HG03520 (cell line): Measurements from ENCODE around the gene NEO1.

ENCODE experiments used
- ATAC-seq: cut with Tn5 transposase; IDR thresholded peaks from one replicate; pipeline ENCODE4 v1.9.1; 2021; ENCODE audit warnings: mild to moderate bottlenecking, moderate library complexity; ENCODE audit not compliant: unreplicated experiment

The NEO1 gene

GRCh38 chr15:73072894-73073293 lies 20.6 kb downstream of the NEO1 start:
- no peak for ATAC-seq

DNA sequence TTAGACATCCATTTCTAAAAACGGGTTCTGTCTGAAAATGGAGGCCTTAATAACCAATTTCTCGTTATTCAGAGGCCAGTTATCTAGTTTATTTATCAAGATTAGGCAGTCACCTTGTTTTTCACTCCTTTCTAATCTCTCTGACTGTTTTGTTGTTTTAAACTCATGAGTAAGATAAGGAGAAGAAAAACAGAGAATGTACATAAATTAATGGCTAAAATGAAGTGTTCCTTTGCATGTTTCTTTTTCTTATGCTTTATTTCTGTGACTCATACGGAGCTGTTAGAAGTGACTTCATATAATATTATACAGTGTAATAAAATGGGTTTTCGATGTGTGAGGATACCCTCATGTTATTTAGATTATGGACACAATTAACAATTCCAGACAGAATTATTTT lies 22.0 kb downstream of the NEO1 start:
- ATAC-seq, result no peak

- no peak for ATAC-seq
Measured at GRCh38 chr15:73075160-73075859, 23.0 kb downstream of the NEO1 start.

DNA sequence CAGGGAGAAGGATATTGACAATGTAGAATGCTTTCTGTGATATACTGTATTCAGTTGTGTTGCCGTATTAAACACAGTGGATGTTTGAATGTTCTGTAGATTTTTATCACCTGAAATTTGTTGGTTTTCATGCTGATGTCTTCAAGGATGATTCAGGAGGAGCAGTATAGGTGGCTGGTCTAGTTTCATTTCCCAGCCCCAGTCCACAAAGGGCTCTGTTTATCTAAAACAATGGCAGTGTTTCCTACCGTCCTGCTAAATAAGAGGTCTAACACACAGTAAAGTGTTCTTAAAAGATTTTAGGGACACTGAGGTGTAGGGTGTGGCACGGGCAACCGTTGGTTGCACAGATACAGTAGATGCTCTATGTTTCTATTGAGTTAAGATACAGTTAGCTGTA lies 26.0 kb downstream of the NEO1 start:
- no peak for ATAC-seq

- no peak for ATAC-seq
Measured at GRCh38 chr15:73078722-73079121, 26.5 kb downstream of the NEO1 start.

GRCh38 chr15:73079565-73079964 lies 27.3 kb downstream of the NEO1 start:
- no peak for ATAC-seq

DNA sequence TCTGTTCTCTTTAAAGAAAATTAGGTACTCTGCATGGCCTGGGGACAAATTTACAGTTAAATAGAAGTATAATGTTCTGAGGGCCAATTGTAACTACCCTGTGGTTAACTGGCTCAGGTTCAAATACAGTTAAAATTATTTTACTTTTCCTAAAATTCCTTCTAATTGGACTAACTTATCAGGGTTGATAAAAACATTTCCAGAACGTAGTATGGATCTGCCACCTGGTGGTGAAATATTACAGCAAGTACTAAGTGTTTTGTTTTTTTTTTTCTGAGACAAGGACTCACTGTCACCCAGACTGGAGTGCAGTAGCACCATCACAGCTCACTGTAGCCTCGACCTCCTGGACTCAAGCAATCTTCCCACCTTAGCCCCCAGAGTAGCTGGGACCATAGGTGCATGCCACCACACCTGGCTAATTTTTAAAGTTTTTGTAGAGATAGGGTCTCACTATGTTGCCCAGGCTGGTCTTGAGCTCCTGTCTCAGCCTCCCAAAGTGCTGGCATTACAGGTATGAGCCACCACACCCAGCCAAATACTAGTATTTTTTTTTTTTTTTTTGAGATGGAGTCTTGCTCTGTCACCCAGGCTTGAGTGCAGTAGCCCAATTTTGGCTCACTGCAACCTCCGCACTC lies 29.2 kb downstream of the NEO1 start:
- no peak for ATAC-seq

DNA sequence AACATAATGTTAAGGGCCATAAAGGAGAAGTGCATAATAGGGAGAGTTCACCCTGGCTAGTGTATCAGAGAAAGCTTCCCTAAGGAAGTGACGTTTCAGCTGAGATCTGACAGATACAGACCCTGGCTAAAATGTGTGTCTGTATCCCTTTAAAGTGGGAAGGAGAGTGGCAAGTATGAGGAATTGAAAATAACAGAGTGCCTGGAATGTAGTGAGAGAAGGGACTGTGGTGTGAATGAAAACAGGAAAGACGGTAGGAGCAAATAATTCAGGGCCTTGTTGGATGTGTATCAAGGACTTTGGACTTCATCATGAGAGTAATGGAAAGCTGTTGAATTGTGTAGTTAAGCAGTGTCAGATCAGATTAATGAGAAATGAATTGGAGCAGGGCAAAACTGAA lies 30.5 kb downstream of the NEO1 start:
- no peak for ATAC-seq

DNA sequence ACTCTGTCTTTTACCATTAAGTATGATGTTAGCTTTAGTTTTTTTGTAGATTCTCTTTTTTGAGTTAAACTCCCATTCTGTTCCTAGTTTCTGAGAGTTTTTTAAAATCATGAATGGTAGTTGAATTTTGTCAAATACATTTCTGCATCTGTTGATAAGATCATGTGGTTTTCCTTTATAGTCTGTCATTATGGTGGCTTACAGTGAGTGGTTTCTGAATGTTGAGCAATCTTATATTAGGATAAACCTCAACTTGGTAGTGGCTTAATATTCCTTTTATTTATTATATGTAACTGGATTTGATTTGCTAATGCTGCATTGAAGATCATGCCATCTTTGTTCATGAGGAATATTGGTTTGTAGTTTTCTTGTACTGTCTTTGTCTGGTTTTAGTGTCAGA lies 34.8 kb downstream of the NEO1 start:
- ATAC-seq, result no peak

GRCh38 chr15:73105064-73105463 lies 52.8 kb downstream of the NEO1 start:
- no peak for ATAC-seq

DNA sequence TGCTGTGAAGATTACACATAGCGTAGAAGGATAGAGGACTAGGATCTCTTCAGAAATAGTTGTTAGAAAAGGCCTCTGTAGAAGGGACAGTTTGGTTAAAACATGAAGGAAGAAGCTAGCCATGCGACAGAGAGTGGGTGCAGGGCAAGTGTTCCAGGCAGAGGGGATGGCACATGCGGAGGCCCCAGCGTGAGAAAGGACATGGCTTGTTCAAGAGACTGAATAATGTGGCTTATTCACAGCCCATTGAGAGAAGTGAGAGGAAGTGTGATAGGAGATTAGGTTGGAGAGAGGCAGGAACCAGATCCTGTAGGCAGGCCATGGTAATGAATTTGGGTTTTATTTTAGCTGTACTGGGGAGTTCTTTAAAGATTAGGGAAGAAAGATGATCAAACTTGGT lies 56.4 kb downstream of the NEO1 start:
- no peak for ATAC-seq

DNA sequence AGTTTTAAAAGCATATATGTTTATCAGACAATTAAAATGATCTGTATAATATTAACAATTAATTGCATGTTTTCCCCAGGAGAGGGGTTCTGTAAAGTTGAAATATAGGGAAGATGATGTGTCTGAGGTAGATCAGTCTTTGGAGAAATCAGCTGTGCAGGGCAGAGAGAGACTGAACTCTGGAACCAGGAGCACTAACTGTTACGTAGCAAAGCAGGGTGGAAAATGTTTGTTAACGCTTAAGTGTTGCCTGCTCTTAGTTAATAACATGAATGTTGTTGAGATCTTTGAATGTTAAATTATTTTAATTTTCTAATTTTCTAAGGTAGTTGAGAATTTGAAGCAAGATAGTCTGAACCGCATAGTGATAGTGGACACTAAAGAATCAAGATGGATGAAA lies 57.5 kb downstream of the NEO1 start:
- no peak for ATAC-seq

GRCh38 chr15:73110201-73110600 lies 57.9 kb downstream of the NEO1 start:
- ATAC-seq, result no peak

- no peak for ATAC-seq
Measured at GRCh38 chr15:73114064-73114463, 61.8 kb downstream of the NEO1 start.

DNA sequence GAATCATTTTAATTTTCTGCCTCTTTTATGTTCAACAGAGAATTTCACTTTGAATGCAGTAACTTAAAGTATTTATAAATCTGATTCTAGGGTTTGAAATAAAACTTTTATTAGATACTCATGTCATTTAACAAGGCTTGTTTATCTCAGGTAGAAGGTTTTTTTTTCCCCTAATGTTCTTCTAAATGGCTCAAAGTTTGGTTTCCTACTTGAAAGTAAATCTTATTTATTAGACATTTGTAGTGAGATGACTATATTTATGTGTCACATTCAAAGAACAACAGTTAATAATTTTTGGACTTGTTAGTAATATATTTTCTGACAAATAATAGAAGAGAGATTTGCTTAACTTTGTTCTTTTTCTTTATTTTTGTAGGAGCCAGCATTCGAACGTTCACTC lies 63.9 kb downstream of the NEO1 start:
- no peak for ATAC-seq

- no peak for ATAC-seq
Measured at GRCh38 chr15:73118055-73118454, 65.8 kb downstream of the NEO1 start.

- ATAC-seq, result no peak
Measured at GRCh38 chr15:73119478-73119877, 67.2 kb downstream of the NEO1 start.

GRCh38 chr15:73120269-73120668 lies 68.0 kb downstream of the NEO1 start:
- ATAC-seq, result no peak

DNA sequence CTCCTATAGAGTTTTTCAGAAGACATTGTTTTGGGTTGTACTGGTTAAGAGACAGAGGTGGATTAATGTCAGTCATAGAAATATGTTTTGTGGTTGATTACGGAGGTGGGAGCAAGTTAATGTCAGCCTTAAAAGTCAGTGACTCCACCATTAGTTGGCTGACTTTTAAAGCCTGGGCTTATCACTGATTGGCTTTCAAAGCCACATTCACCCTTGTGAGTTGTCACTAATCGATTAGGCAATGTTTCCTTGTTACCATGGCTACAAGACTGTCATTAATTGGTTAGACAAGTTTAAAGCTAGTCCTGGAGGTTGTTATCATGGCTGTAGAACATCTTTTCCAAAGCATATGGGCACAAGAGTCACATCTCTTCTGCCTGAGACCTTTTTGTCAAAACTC lies 73.0 kb downstream of the NEO1 start:
- ATAC-seq, result no peak

DNA sequence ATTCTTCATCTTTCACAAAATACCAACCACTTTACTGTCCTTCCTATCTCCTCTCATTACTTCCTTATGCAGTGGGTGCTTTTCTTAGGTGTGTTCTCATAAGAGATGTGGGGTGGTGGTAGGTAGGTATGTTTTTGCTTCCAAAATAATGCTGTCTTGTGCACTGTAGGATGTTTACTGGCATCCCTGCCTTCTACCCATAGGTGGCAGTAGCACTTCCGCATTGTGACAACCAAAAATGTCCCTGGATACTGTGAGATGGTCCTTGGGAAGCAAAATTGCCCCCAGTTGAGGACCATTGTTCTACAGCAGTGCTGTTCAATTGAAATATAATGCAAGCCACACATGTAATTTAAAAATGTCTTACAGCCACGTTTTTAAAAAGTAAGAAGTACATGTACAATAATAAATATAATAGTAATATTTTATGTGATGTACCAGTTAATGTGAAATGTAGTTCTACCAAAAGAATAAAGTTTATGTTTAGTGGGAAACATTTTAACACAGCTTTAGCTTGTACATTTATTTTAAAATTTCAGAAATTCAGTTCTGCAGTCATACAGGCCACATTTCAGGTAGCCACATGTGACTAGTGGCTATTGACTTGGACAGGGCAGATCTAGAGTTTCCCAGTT lies 75.2 kb downstream of the NEO1 start:
- peak; percentile 48 for ATAC-seq

GRCh38 chr15:73130830-73131229 lies 78.6 kb downstream of the NEO1 start:
- ATAC-seq, result no peak

- ATAC-seq, result no peak
Measured at GRCh38 chr15:73134196-73134595, 81.9 kb downstream of the NEO1 start.
